ENCODE measurements around the gene DKK2. TPM values are rescaled to one million over a fixed set of nuclear protein-coding genes. Genes with fewer than 3 reads are reported as not detected.

DKK2 gene
- total and polyA plus RNA-seq, 3 donors from 2014 or later, result 0.21 to 0.62 TPM; not detected in 1

- H3K27ac ChIP-seq, result no peak overlapping the region
- no peaks in the 10 kb centered on the region for H3K4me1 ChIP-seq
- H3K36me3 ChIP-seq (ENCODE audit: low read depth, missing control alignments), result no peaks in the 10 kb centered on the region
- intact Hi-C loops (cut with DNase I; ENCODE audit: low total_unique reads), result no loop called here
- no peak for TF ChIP-seq POLR2A (IDR thresholded peaks at IDR 0.05)
- peak; percentile 49 to 68 (median 55) for TF ChIP-seq CTCF (IDR thresholded peaks at IDR 0.05)
- no peaks in the 10 kb centered on the region for H3K27me3 ChIP-seq
- no peaks in the 10 kb centered on the region for H3K9me3 ChIP-seq
- WGBS, 2 donors, result 47 to 54% methylated on average over 4 of the region's 4 CpGs
- no peak overlapping the region for H3K4me3 ChIP-seq
- DNase-seq, result peak; percentile 81
Measured at GRCh38 chr4:106898621-106899230, 137.4 kb downstream of the DKK2 start.

GRCh38 chr4:106893903-106894302, 142.2 kb downstream of the DKK2 start:
- H3K4me1 ChIP-seq, result no peaks in the 10 kb centered on the region
- TF ChIP-seq CTCF (IDR thresholded peaks at IDR 0.05), result no peak
- TF ChIP-seq POLR2A (IDR thresholded peaks at IDR 0.05), result no peak
- no peak for DNase-seq
- no peaks in the 10 kb centered on the region for H3K9me3 ChIP-seq
- no peaks in the 10 kb centered on the region for H3K36me3 ChIP-seq (ENCODE audit: low read depth, missing control alignments)
- H3K4me3 ChIP-seq, result peak overlapping the region in 1 of 2 donors; percentile 17
- intact Hi-C loops (cut with DNase I; ENCODE audit: low total_unique reads), result no loop called here
- no peak overlapping the region for H3K27ac ChIP-seq
- WGBS, 2 donors, result 26 to 50% methylated on average over 3 of the region's 3 CpGs
- H3K27me3 ChIP-seq, result no peaks in the 10 kb centered on the region

GRCh38 chr4:106893395-106893881, 142.7 kb downstream of the DKK2 start:
- H3K27me3 ChIP-seq, result no peaks in the 10 kb centered on the region
- H3K4me3 ChIP-seq, result peak overlapping the region in 1 of 2 donors; percentile 17
- intact Hi-C loops (cut with DNase I; ENCODE audit: low total_unique reads), result no loop called here
- no peaks in the 10 kb centered on the region for H3K4me1 ChIP-seq
- H3K9me3 ChIP-seq, result no peaks in the 10 kb centered on the region
- no peak overlapping the region for H3K27ac ChIP-seq
- H3K36me3 ChIP-seq (ENCODE audit: low read depth, missing control alignments), result no peaks in the 10 kb centered on the region
- 52 to 57% methylated on average over 6 to 8 of the region's 8 CpGs for WGBS, 2 donors
- no peak for TF ChIP-seq POLR2A (IDR thresholded peaks at IDR 0.05)
- no peak for DNase-seq

- TF ChIP-seq POLR2A (IDR thresholded peaks at IDR 0.05), result no peak
- TF ChIP-seq CTCF (IDR thresholded peaks at IDR 0.05), result no peak
- Histone ChIP-seq H3K27ac (no peak overlapping the region), H3K27me3 (no peaks in the 10 kb centered on the region), H3K4me1 (no peaks in the 10 kb centered on the region), H3K9me3 (no peaks in the 10 kb centered on the region), H3K36me3 (ENCODE audit: low read depth, missing control alignments) (no peaks in the 10 kb centered on the region), H3K4me3 (peak overlapping the region in 1 of 2 donors; percentile 17)
- DNase-seq, result no peak
- WGBS, 2 donors, result 83 to 100% methylated on average over 2 to 6 of the region's 6 CpGs
- intact Hi-C loops (cut with DNase I; ENCODE audit: low total_unique reads), result no loop called here
Measured at GRCh38 chr4:106892786-106893185, 143.3 kb downstream of the DKK2 start.

GRCh38 chr4:106875340-106875739, 160.8 kb downstream of the DKK2 start:
- Histone ChIP-seq H3K4me3 (no peak overlapping the region), H3K9me3 (no peaks in the 10 kb centered on the region), H3K27ac (no peak overlapping the region), H3K36me3 (ENCODE audit: low read depth, missing control alignments) (no peaks in the 10 kb centered on the region), H3K27me3 (no peaks in the 10 kb centered on the region), H3K4me1 (no peaks in the 10 kb centered on the region)
- TF ChIP-seq CTCF (IDR thresholded peaks at IDR 0.05) (no peak), POLR2A (IDR thresholded peaks at IDR 0.05) (no peak)
- 85 to 96% methylated on average over 7 of the region's 7 CpGs for WGBS, 2 donors
- no peak for DNase-seq
- intact Hi-C loops (cut with DNase I; ENCODE audit: low total_unique reads), result no loop called here
